Endothelial cell of umbilical vein (primary cell): ENCODE data around the gene C11orf24. TPM values are rescaled to one million over a fixed set of nuclear protein-coding genes. Genes with fewer than 3 reads are reported as not detected.

Source experiments
- BruUV-seq: library from RNA; stranded (reverse); fragments of 400-500 nt; replicated peaks from 2 replicates; lab custom pipeline; 2021; lab: Mats Ljungman, UMichigan
- CTCF ChIA-PET: fragments of 300-600, 350-600 bp; sonication (Branson Sonifier 250); formaldehyde crosslinking; loops from one replicate; lab custom pipeline; 2021; ENCODE audit warnings: antibody characterized with exemption, inconsistent platforms; lab: Charles Lee
- POLR2A ChIA-PET: fragments of 300-600, 350-600 bp; sonication (Branson Sonifier 250); formaldehyde crosslinking; loops from one replicate; lab custom pipeline; 2021; ENCODE audit warnings: antibody characterized with exemption, inconsistent platforms; lab: Charles Lee
- DNase-seq: peaks from one replicate; pipeline ENCODE4 v3.0.0-alpha.2; 2011; ENCODE audit warnings: low read depth, low spot score
- FAIRE-seq: peaks from 2 replicates; lab custom pipeline; 2011; peaks lifted over from hg19 to GRCh38; lab: Jason Lieb, UNC
- H2AFZ ChIP-seq: 2 replicates; pipeline ENCODE4 v1.6.0; 2012; ENCODE audit warnings: low read depth, low read length, control low read depth, inconsistent platforms
- H3K27ac ChIP-seq: 2 replicates; pipeline ENCODE4 v1.5.1; 2011; ENCODE audit warnings: low read depth, mild to moderate bottlenecking, control low read depth, low read length, moderate library complexity; ENCODE audit not compliant: insufficient read depth
- H3K27me3 ChIP-seq, 2 experiments: 2 replicates each; pipeline versions ENCODE4 v1.6.0 to v1.6.1; 2011; ENCODE audit warnings: low read length in 2 of 2, mixed read lengths in 1 of 2; ENCODE audit not compliant: control insufficient read depth in 2 of 2, insufficient read depth in 2 of 2
- H3K36me3 ChIP-seq, 2 experiments: 2 replicates in 1 of 2; 3 replicates in 1 of 2; pipeline ENCODE4 v1.5.1; 2011; ENCODE audit warnings: low read length in 2 of 2, mild to moderate bottlenecking in 1 of 2, moderate library complexity in 1 of 2; ENCODE audit not compliant: control insufficient read depth in 2 of 2, insufficient read depth in 2 of 2; ENCODE audit errors: extremely low read depth in 1 of 2
- H3K4me1 ChIP-seq: 3 replicates; pipeline ENCODE4 v1.5.1; 2011; ENCODE audit warnings: mild to moderate bottlenecking, low read length; ENCODE audit not compliant: control insufficient read depth, insufficient read depth; ENCODE audit errors: extremely low read depth
- H3K4me2 ChIP-seq: 2 replicates; pipeline ENCODE4 v1.6.1; 2011; ENCODE audit warnings: low read length, control low read depth, mixed read lengths; ENCODE audit not compliant: insufficient read depth
- H3K4me3 ChIP-seq, 3 experiments: fragments of 200-600 bp in 1 of 3; sonication (generic), shearing (Covaris generic) in 1 of 3; replicated peaks in 1 of 3; 2 replicates each; pipeline ENCODE4 v1.5.1; 2011 to 2016; ENCODE audit warnings: control low read depth in 3 of 3, low read length in 3 of 3, mild to moderate bottlenecking in 2 of 3, inconsistent platforms in 1 of 3, low read depth in 1 of 3, moderate library complexity in 1 of 3; ENCODE audit not compliant: insufficient read depth in 1 of 3
- H3K79me2 ChIP-seq: 2 replicates; pipeline ENCODE4 v1.6.0; 2012; ENCODE audit warnings: low read length, inconsistent platforms; ENCODE audit not compliant: control insufficient read depth, insufficient read depth
- H3K9ac ChIP-seq: replicated peaks from 2 replicates; pipeline ENCODE3; 2011; ENCODE audit warnings: low read length, control low read depth; ENCODE audit not compliant: insufficient read depth; ENCODE audit errors: extremely low read depth
- H3K9me1 ChIP-seq: replicated peaks from 3 replicates; pipeline ENCODE4 v1.6.0; 2011; ENCODE audit warnings: mild to moderate bottlenecking, low read length; ENCODE audit not compliant: control insufficient read depth, insufficient read depth; ENCODE audit errors: extremely low read depth
- H3K9me3 ChIP-seq: replicated peaks from 2 replicates; pipeline ENCODE4 v1.5.1; 2012; ENCODE audit warnings: low read length, inconsistent platforms; ENCODE audit not compliant: control insufficient read depth, insufficient read depth
- H4K20me1 ChIP-seq: replicated peaks from 2 replicates; pipeline ENCODE3; 2011; ENCODE audit warnings: mild to moderate bottlenecking, low read length; ENCODE audit not compliant: control insufficient read depth, insufficient read depth; ENCODE audit errors: extremely low read depth
- CTCF ChIP-seq, 2 donors: IDR thresholded peaks; 1 replicate in 1 of 2; 2 replicates in 1 of 2; pipeline ENCODE4 v1.5.1; 2011; ENCODE audit warnings: low read length in 2 of 2, mild to moderate bottlenecking in 2 of 2, moderate library complexity in 2 of 2, control low read depth in 1 of 2, inconsistent platforms in 1 of 2, low read depth in 1 of 2; ENCODE audit not compliant: insufficient read depth in 1 of 2; ENCODE audit errors: extremely low read depth in 1 of 2
- FOS ChIP-seq: IDR thresholded peaks from 2 replicates; pipeline ENCODE4 v1.6.1; 2011; ENCODE audit warnings: mild to moderate bottlenecking, low read length, moderate library complexity, borderline replicate concordance; ENCODE audit not compliant: insufficient read depth
- GATA2 ChIP-seq: IDR thresholded peaks from 2 replicates; pipeline ENCODE4 v1.7.0; 2011; ENCODE audit warnings: low read depth, mild to moderate bottlenecking, moderate library complexity, mixed read lengths, low read length; ENCODE audit not compliant: insufficient read length, insufficient read depth
- MAX ChIP-seq: IDR thresholded peaks from 2 replicates; pipeline ENCODE4 v1.6.1; 2011; ENCODE audit not compliant: insufficient read depth, insufficient read length
- MYC ChIP-seq: IDR thresholded peaks from one replicate; pipeline ENCODE4 v1.6.1; 2011; ENCODE audit warnings: mild to moderate bottlenecking, low read depth, low read length
- POLR2A ChIP-seq: IDR thresholded peaks from 2 replicates; pipeline ENCODE4 v1.6.1; 2012; ENCODE audit warnings: low read depth, mild to moderate bottlenecking, control low read depth, low read length
- POLR2AphosphoS5 ChIP-seq: IDR thresholded peaks from 2 replicates; pipeline ENCODE4 v1.6.1; 2012; ENCODE audit warnings: low read depth, mild to moderate bottlenecking, control low read depth, low read length, moderate library complexity; ENCODE audit not compliant: insufficient read depth
- dilution Hi-C: fragments of 300-500 bp; cut with MboI; formaldehyde crosslinking; loops from one replicate; pipeline ENCODE4 v1.15.0; 2019; ENCODE audit warnings: low sequenced_read_pairs; ENCODE audit not compliant: extremely low pct_ligation_motif_present
- intact Hi-C: fragments of 100-400 bp; cut with micrococcal nuclease; formaldehyde crosslinking; loops from one replicate; pipeline ENCODE4 v1.10.0; 2022
- polyA plus RNA-seq, 4 experiments: library from polyadenylated mRNA; depleted of rRNA in 3 of 4; stranded (reverse) in 3 of 4; unstranded in 1 of 4; fragments of >200 nt; gene quantifications; 2 replicates each; pipeline versions ENCODE4 v1.2.1 to v1.2.3, GENCODE V29; 2011 to 2012; ENCODE audit warnings: missing spikeins in 1 of 4
- total RNA-seq: library from RNA; stranded (reverse); gene quantifications from 2 replicates; pipeline ENCODE4 v1.2.3, GENCODE V29; 2021

Gene C11orf24
- total and polyA plus RNA-seq, 2 donors (not counting 3 experiments of a cell fraction or from before 2014, with no cell fraction given): 26.4 to 34.1 TPM

GRCh38 chr11:68231621-68232020 lies 40.2 kb downstream of the C11orf24 start:
- no peak for FAIRE-seq
- POLR2A ChIA-PET: no interaction called here
- no peaks in the 10 kb centered on the region for H3K79me2 ChIP-seq
- no peak overlapping the region for H3K27ac ChIP-seq
- H2AFZ ChIP-seq: no peak overlapping the region
- H3K9me3 ChIP-seq: no peaks in the 10 kb centered on the region
- no peak overlapping the region for H3K4me2 ChIP-seq
- intact Hi-C loops (no loop called here), dilution Hi-C loops (no loop called here)
- no peaks in the 10 kb centered on the region for H4K20me1 ChIP-seq
- H3K27me3 ChIP-seq: peaks cover 7 to 8% of the 10 kb centered on the region in 2 experiments
- TF ChIP-seq POLR2A (no peak), GATA2 (no peak), FOS (no peak), POLR2AphosphoS5 (no peak), MAX (no peak), MYC (no peak), CTCF (IDR thresholded peaks at IDR 0.05; ENCODE audit: extremely low read depth in 1 of 2, insufficient read depth in 1 of 2, low read depth in 1 of 2, low read length in 2 of 2) (no peak)
- H3K4me1 ChIP-seq: no peaks in the 10 kb centered on the region
- H3K36me3 ChIP-seq: no peaks in the 10 kb centered on the region
- CTCF ChIA-PET: interaction anchor here (0.9 kb wide), 1 partner anchor 22 kb away, joined by 3 read pairs; no protein-coding TSS in a partner anchor
- no peaks in the 10 kb centered on the region for H3K9me1 ChIP-seq
- H3K4me3 ChIP-seq: no peak overlapping the region
- no peak for DNase-seq
- no TSS peak for BruUV-seq
- no peak overlapping the region for H3K9ac ChIP-seq
